Limb (tissue), 2 donors: ENCODE measurements around the gene ANAPC2.
A peak's percentile ranks its signal among the peaks of the same experiment; 100 is the strongest.

ENCODE experiments used
- DNase-seq, 2 donors: peaks; one replicate each; pipeline ENCODE4 v3.0.0-alpha.2; 2016; ENCODE audit errors: extremely low spot score in 2 of 2

The ANAPC2 gene

DNA sequence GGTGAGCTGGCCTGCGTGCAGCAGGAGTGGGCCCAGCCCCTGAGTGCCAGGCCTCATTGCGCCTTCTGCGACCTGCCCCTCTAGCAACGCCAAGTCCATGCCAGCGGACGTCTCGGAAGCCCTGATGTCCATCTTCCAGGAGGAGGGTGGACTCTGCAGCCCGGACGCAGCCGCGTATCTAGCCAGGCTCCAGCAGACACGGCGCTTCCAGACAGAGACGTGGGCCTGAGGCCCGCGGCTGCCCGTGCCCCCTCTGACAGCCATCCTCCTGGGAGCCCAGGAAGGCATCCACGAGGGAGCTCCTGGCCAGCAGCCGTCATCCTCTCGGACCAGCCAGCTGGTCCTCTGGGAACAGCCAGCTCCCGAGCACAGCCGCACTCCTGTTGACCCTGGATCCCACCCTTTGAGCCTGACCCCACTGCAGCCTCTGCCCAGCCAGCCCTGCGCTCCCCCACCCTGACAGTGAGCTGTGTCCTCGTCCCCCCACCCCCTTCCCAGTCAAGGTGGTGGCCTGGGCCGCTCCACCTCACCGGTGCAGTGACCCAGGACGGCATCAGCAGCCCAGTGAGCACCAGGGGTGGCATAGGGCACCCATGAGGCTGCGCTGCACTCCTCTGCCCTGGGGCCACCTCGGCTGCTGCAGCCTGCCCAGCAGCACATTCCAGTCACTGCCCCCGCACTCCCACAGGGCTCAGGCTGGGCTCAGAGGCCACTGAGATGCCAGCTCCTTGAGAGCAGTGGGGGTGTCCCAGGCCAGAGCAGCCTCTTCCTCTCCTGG lies 28.0 kb upstream of the ANAPC2 start:
- no peak for DNase-seq

DNA sequence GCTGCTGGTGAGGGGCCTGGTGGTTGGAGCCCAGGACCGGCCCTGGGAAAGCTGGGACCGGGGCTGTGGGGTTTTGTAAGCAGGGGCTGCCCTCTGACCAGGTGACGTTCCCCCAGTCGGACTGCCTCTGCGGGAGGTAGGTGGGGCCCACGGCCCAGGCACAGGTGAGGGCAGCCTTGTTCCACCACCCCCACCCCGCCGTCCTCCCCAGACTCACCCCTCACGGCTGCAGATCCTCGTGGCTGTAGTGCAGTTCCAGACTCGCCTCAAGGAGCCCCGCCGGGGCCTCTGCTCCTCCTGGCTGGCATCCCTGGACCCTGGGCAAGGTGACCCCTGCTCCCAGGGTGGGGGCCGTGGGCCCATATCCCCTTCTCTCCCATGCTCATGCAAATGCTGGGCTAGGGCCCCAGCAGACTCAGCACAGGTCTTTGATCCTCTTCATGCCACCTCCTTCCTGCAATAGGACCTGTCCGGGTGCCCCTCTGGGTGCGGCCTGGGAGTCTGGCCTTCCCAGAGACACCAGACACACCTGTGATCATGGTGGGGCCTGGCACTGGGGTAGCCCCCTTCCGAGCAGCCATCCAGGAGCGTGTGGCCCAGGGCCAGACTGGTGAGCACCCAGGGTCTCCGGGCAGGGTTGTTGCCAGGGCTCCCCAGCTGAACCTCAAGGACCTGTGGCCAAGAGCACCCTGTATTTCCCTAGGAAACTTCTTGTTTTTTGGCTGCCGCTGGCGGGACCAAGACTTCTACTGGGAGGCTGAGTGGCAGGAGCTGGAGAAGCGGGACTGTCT lies 27.0 kb upstream of the ANAPC2 start:
- no peak for DNase-seq

DNA sequence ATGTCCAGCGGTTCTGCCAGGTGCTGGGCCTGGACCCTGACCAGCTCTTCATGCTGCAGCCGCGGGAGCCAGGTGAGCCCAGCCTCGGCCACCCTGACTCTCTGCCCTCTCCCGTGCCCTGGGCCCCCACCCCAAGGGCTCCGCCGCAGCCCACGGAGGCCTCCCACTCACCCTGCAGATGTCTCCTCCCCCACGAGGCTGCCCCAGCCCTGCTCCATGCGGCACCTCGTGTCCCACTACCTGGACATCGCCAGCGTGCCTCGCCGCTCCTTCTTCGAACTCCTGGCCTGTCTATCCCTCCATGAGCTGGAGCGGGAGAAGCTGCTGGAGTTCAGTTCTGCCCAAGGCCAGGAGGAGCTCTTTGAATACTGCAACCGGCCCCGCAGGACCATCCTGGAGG lies 26.3 kb upstream of the ANAPC2 start:
- DNase-seq = no peak

DNA sequence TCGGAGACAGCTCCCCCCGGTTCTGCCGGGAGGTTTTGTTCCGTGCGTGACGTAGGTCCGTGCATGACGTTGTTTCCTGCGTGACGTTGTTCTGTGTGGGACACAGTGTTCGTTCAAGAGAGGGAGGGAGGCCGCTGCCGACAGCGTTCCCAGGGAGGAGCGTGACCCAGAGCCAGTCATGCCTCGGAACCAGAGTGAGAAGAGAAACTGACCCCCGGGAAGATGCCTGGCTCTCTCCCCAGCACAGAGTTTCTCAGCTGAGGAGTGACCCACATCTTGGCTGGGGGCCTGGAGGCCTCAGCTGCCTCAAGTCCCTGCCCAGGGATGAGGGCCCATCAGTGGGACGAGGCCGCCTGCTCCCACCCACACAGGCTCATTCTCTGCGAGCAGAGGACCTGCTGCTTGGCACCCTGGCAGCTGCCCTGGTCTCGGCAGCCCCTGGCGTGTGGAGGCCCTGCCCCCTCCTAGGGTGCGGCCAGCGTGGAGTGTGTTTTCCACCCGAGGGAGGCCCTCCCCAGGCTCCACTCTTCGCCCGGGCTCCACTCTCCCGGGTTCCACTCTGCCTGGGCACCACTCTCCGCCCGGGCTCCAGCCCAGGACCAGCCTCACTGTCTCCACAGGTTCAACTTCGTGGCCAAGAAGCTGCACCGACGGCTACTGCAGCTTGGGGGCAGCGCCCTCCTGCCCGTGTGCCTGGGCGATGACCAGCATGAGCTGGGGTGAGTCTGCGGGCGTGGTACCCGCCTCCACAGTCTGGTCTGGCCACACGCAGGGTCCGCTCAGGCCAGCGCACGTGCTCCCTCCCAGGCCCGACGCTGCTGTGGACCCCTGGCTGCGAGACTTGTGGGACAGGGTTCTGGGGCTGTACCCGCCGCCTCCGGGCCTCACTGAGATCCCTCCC lies 25.1 kb upstream of the ANAPC2 start:
- DNase-seq = no peak

DNA sequence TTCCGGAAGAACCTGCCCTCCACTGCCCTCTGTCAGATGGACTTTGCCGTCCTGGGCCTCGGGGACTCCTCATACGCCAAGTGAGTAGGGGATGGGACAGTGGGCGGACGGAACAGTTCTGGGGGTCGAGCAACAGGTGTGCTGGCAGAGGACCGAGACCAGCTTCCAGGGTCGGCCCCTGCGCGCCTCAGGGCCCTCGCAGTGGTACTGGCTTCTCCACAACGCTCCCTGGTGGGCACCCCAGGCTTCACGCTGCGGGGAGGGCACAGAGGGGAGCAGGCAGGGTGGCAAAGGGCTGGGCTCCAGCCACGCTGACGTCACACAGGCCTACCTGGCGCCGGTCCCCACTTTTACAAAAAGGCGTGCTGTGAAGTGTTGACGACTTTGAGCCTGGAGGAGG lies 24.2 kb upstream of the ANAPC2 start:
- DNase-seq = no peak

DNA sequence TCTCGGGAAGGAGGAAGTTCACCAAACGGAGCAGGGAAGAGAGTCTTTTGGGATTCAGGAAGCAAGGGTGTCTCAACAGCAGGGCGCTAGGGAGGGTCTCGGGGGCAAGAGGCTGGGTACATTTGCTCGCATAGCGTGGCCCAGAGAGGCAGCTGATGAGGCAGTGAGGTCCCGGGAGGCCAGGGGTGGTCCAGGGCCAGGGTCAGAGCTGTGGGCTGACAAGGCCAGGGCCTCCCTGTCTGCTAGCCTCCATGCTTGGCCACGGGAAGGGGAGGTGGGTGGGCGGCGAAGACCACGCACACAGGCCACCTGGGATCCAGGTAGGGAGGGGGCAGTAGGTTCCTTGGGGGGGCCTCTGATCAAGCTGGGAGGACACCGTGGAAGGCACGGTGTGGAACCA lies 23.2 kb upstream of the ANAPC2 start:
- no peak for DNase-seq

DNA sequence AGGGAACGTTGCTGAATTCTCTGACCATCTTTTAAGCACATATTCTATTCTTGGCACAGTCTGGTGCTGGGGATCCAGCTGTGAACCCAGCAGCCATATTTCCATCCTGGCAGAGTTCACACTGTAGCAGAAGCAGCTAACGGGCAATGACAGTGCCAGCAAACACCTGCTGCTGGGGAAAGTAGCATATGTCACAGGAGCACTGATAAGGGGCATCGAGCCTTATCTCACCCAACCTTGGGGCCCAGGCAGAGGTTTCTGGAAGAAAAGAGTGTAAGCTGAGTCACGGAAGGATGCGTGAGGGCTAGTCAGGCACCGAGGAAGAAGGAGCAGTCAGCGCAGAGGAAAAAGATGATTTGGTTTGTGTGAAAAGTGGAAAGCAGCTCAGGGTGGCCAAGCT lies 18.2 kb upstream of the ANAPC2 start:
- no peak for DNase-seq

DNA sequence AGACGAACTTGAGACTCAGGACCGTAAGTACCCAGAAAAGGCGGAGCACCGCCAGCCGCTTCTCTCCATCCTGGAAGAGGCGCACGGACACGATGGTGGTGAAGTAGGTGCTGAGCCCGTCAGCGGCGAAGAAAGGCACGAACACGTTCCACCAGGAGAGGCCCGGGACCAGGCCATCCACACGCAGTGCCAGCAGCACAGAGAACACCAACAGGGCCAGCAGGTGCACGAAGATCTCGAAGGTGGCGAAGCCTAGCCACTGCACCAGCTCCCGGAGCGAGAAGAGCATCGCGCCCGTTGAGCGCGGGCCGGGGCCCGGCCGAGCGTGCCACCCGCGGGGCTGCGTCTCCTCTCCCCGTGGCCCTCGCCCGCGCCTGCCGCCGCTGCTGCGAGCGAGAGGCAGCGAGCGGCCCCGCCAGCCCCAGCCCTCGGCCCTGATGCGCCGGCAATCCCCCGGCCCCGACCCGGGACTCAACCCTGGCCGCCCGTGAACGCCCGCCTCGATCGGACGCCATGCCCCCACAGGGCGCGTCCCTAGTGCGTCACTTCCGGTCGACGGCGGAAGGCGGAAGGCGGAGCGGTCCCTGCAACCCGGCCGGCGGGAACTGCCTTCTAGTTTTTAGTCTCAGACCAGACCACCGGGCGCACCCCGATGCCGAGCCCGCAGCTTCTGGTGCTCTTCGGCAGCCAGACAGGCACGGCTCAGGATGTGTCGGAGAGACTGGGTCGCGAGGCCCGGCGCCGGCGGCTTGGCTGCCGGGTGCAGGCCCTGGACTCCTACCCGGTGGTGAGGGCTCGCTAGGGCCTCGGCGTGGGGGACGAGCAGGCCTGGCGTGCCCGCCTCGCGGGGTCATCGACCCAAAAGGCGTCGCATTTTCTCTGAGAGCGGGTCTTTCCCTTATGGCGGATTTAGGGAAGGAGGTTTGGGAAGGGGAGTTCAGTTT lies 17.0 kb upstream of the ANAPC2 start, which contains the start of the genes NDOR1 and TMEM203:
NDOR1 (plus strand) TSS at position 575 of the 944 bp plus-strand sequence; CDS start at position 653, 78 bp downstream.
TMEM203 (minus strand) TSS at position 523 of the 944 bp plus-strand sequence; CDS start at position 289, 234 bp downstream.
- DNase-seq = peak; percentile 84 to 96

DNA sequence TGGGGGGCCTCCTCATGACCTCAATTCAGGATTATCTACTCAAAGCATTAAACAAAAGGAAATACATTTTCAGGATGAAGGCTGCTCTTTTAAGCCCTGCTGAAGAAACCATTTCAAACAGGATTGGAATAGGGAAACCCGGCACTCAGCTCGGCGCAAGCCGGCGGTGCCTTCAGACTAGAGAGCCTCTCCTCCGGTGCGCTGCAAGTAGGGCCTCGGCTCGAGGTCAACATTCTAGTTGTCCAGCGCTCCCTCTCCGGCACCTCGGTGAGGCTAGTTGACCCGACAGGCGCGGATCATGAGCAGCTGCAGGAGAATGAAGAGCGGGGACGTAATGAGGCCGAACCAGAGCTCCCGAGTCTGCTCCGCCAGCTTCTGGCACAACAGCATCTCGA lies 16.4 kb upstream of the ANAPC2 start:
- no peak for DNase-seq

DNA sequence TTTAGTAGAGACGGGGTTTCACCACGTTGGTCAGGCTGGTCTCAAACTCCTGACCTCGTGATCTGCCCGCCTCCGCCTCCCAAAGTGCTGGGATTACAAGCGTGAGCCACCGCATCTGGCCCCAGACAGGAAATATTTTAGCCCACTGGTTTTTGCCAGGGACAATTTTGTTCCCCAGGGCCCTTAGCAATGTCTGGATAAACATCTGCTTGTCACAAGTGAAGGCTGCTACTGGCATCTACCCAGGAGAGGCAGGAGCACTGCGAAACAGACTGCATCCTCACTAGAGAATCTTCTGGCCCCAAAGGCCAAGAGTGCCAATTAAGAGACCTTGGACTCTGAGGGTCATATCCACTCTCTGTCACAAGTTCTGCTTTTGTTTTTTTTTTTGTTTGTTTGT lies 14.6 kb upstream of the ANAPC2 start:
- DNase-seq = no peak

DNA sequence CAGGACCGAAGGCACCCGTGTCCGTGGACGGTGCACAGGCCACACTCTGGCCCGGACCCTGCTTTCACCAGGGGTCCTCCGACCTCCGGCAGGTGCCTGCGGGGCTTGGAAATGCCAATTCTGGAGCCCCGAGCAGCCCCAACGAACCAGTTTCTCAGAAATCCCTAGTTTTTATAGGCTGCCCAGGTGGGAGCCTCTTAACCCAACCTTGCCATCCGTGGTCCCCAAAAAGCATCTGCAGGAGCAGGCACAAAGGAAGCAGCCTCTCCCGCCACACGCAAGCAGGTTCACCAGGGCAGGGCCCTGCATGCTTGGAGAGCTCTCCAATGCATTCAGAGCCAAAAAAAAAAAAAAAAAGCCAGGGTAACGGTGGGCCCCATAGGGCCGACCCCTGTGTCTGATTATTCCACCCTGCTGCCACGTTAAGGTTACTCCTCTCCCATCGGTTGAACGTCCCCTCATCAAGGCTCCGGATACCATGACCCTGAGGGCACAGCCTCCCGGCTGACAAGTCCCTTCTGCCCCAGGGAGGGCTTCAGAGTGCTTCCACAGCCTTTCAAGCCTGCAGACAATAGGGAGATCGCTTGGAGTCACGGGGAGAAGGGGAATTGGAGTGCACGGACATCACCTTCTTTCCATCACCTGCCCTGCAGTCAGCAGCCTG lies 13.0 kb upstream of the ANAPC2 start:
- no peak for DNase-seq

DNA sequence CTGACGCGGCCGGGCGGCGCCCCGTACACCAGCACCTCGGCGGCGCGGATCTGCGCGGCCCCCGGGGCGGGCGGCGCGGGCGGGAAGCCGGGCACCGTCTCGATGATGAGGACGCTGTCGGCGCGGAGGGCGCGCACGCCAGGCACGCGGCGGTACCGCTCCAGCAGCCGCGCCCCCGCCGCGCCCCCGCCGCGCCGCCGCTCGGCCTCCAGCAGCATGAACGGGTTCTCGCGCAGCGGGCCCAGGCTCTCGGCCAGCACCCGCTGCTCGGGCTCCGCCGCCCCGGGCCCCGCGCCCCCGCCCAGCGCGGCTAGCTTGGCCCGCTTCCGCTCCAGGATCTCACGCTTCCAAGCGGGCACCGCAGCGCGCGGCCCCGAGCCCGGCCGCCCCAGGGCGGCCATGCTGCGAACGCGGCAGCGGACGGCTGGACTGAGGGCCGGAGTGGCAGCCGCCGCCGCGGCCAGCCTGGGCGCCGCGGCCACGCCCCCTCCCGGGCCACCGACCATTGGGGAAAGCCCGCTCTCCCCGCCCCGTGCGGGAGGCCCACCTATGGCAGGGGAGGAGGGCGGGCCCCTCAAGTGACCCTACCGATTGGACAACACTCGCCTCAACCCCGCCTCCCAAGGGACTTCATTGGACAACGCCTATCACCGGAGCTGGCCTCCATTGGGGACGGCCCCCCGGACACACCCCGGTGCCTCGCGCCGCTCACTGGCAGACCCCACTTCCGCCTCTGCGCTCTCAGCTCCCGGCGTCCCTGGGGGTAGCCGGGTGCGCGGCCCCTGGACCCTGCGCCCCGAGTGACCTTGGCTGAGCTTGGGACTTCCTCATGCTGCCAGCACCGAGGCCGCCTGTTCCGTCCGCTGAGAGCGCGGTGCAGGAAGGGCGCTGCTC lies 12.2 kb upstream of the ANAPC2 start, which contains the start of gene TPRN:
TPRN (minus strand) TSS at position 431 of the 894 bp plus-strand sequence; CDS start at position 401, 30 bp downstream.
- DNase-seq = peak; percentile 97

DNA sequence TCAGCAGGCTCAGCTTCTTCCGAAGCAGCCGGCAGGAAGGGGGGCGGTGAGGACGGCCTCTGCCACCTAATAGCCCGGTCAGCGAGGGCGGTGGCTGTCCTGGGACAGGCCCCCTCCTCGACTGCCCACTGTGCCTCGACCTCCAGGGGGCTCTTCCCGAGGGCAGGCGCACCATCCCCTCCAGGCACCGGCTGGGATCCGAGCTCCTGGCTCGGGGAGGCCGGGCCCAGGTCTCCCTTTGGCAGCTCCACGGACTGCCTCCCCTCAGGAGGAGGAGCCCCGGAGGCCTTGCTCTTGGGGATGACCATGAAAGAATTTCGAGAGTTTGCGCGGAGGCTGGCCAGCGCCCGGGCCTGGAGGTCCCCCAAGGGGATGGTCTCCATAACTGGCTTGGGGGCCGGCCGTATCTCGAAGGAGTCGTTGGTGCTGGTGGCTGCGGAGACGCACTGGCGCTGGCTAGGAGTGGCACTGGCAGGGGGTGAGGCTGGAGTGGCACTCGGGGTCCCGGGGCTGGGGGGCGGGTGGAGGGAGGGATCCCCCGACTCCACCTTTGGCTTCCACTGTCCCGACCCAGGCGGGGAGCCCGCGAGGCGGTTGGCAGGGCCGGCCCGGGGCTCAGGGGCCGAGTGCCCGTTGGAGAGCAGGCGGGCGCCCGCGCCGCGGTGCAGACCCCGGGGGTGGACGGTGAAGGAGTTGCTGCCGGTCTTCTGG lies 11.2 kb upstream of the ANAPC2 start:
- no peak for DNase-seq

DNA sequence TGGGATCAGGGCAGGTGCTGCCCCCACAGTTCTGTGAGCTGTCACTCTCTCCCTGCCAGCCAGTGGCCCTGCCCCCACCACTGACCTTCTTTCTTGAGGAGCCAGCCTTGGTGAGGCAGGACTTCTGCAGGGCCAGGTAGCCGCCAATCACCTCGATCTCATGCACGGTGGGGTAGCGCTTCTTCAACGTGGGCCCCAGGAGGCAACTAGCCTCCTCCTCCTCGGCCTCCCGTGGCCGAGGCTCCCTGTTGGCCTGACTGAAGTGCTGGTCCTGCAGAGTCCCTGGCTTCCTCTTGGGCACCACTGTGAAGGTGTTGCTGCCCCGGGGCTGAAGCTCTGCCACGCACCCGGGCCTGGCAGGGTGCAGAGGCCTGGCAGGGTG lies 10.5 kb upstream of the ANAPC2 start:
- DNase-seq = no peak

DNA sequence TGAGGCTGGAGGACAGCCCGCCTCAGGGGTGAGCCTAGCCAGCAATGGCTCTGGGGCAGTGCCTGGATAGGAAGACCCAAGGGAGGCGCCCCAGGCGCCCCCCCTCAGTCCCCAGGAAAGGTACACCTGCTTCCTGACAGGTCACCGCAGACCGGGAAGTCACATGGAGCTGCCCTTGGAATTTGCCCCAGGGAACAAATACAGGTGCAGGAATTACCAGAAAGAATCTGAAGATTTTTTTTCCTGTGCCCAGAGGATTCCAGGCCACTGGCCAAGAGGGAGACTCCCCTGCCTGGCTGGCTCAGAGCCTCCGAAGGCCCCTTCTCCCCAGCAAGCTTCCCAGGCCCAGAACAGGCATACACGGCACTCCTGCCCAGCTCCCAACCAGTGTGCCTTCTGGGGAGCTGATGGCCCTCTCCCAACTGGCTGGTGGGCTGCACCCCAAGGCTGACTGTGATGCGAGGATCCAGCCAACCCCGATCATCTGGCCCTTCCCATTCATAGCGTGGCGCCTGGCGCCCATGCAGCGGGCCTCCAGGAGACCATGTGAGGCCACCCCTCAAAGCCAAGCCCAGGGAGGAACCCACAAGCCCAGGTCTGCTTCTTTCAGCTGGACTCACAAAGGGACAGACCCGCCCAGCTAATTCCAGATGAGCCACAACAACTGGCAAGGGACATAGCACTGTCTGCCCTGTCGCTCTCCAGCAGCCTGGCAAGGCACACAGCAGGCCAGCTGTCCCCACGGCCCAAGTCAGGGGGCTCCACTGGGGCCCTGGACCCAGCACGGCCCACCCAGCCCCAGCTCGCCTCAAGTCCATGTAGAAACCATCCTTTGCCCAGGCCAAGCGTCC lies 9.9 kb upstream of the ANAPC2 start:
- DNase-seq = no peak

DNA sequence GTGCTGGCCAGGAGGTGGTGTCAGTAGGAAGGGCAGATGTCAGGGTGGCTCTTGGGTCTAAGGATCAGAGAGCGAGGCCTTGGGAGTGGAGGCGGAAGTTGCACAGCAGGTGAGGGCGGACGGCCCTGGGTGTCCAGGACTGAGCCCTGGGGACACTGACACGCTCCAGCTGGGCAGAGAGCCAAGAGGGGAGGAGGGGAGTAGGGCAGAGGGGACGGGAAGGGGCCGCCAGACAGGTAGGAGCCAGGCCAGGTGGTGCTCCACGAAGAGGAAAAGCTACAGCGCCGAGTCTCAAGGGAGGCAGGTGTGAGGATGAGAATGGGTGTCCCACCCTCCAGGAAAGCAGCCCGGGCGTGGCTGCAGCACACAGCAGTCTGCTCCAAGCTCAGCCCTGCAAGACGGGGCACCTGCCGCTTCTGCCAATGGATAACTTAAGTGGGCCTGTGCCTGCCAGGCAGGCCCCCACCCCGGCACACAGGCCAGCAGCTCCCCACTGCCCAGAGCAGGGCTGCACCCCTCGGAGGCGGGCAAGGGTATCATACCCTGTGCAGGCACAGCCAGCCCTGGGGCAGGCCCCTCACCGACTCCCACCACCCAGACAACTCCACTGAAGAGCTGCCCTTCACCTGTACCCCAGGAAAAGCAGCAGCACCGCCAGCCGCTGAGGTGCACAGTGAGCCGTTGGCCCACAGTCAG lies 7.3 kb upstream of the ANAPC2 start:
- DNase-seq = no peak

DNA sequence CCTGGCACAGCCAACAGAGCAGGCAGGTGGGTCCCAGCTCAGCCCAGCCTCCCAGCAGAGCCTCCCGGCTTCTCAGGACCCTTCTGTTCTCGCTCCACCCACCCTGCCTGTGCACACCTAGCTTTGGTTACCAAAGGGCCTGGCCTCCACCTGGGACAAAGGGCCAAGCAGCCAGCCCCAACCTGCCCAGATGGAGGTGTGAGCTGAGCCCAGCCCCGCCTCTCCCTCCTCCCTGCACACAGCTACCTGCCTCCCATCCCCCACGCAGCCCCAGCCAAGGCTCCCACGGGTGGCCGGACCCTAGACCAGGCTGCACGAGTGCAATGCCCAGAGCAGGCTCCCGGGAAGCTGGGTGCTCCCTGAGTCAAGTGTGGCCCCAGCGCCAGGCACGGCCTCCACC lies 6.5 kb upstream of the ANAPC2 start:
- DNase-seq = no peak
